B cell (primary cell): ENCODE results near the gene ORC4. TPM values are rescaled to one million over a fixed set of nuclear protein-coding genes. Genes with fewer than 3 reads are reported as not detected.

Experiments used
- ATAC-seq: fragments of 200-7000 bp; cut with Tn5 transposase; one replicate; pipeline ENCODE4 v1.10.0; 2021; ENCODE audit warnings: low read depth, mild to moderate bottlenecking, moderate number of reproducible peaks, moderate library complexity
- CTCF ChIA-PET: fragments of 350-600 bp; sonication (Branson Sonifier 250); formaldehyde crosslinking; loops from one replicate; lab custom pipeline; 2021; ENCODE audit warnings: antibody characterized with exemption, inconsistent platforms; lab: Charles Lee
- POLR2A ChIA-PET: fragments of 350-600 bp; sonication (Branson Sonifier 250); formaldehyde crosslinking; loops from one replicate; lab custom pipeline; 2021; ENCODE audit warnings: antibody characterized with exemption; lab: Charles Lee
- DNase-seq: peaks from one replicate; pipeline ENCODE4 v3.0.0; 2013
- H2AFZ ChIP-seq: 2 replicates; pipeline ENCODE4 v1.6.1; 2012; ENCODE audit warnings: mild to moderate bottlenecking, low read depth, low read length; ENCODE audit not compliant: insufficient read depth, poor library complexity, severe bottlenecking
- H3K27ac ChIP-seq, 2 donors: 1 replicate in 1 of 2; 2 replicates in 1 of 2; pipeline ENCODE4 v1.5.1; 2012 to 2013; ENCODE audit warnings: low read length in 2 of 2, mild to moderate bottlenecking in 2 of 2, moderate library complexity in 1 of 2
- H3K27me3 ChIP-seq, 4 experiments: fragments of 200-600 bp in 1 of 4; sonication (generic) in 1 of 4; replicated peaks in 1 of 4; 1 replicate in 2 of 4; 2 replicates in 2 of 4; pipeline versions ENCODE4 v1.6.1 to v1.7.0; 2013 to 2016; ENCODE audit warnings: low read length in 3 of 4, mild to moderate bottlenecking in 2 of 4, mixed read lengths in 1 of 4, moderate library complexity in 1 of 4; ENCODE audit not compliant: insufficient read depth in 4 of 4, control insufficient read depth in 3 of 4; ENCODE audit errors: control extremely low read depth in 1 of 4
- H3K36me3 ChIP-seq, 2 experiments: replicated peaks in 1 of 2; 1 replicate in 1 of 2; 2 replicates in 1 of 2; pipeline versions ENCODE4 v1.6.1 to v1.7.1; 2013; ENCODE audit warnings: low read length in 1 of 2; ENCODE audit not compliant: insufficient read depth in 2 of 2, control insufficient read depth in 1 of 2; ENCODE audit errors: control extremely low read depth in 1 of 2, extremely low read depth in 1 of 2
- H3K4me1 ChIP-seq, 2 donors: fragments of 200-600 bp in 1 of 2; sonication (generic) in 1 of 2; 1 replicate in 1 of 2; 2 replicates in 1 of 2; pipeline versions ENCODE4 v1.5.1 to v1.6.1; 2013 to 2017; ENCODE audit warnings: low read length in 2 of 2; ENCODE audit not compliant: control insufficient read depth in 2 of 2, insufficient read depth in 2 of 2
- H3K4me2 ChIP-seq: replicated peaks from 2 replicates; pipeline ENCODE3; 2012; ENCODE audit warnings: mild to moderate bottlenecking, low read depth, low read length; ENCODE audit not compliant: poor library complexity, severe bottlenecking
- H3K4me3 ChIP-seq, 5 experiments: fragments of 200-600 bp in 1 of 5; sonication (generic) in 1 of 5; 1 replicate in 3 of 5; 2 replicates in 2 of 5; pipeline versions ENCODE4 v1.5.1 to v1.7.0; 2011 to 2016; ENCODE audit warnings: low read length in 4 of 5, mild to moderate bottlenecking in 4 of 5, low read depth in 2 of 5, control low read depth in 1 of 5, moderate library complexity in 1 of 5; ENCODE audit not compliant: insufficient read depth in 1 of 5; ENCODE audit errors: control extremely low read depth in 1 of 5, extremely low read depth in 1 of 5
- H3K79me2 ChIP-seq: fragments of 200-600 bp; sonication (generic); one replicate; pipeline ENCODE4 v1.6.0; 2016; ENCODE audit warnings: low read length; ENCODE audit not compliant: control insufficient read depth, insufficient read depth
- H3K9ac ChIP-seq: fragments of 200-600 bp; sonication (generic); 2 replicates; pipeline ENCODE4 v1.6.1; 2017; ENCODE audit warnings: mild to moderate bottlenecking, low read length, moderate library complexity
- H3K9me3 ChIP-seq, 3 donors: one replicate each; pipeline versions ENCODE4 v1.6.1 to v1.7.1; 2013; ENCODE audit warnings: low read length in 2 of 3; ENCODE audit not compliant: control insufficient read depth in 2 of 3, insufficient read depth in 1 of 3; ENCODE audit errors: control extremely low read depth in 1 of 3
- H4K20me1 ChIP-seq: 2 replicates; pipeline ENCODE4 v1.6.0; 2012; ENCODE audit warnings: mild to moderate bottlenecking, low read length; ENCODE audit not compliant: insufficient read depth, control insufficient read depth, poor library complexity, severe bottlenecking
- H3K27ac Mint-ChIP-seq: one replicate; pipeline ENCODE4 v1.8.0; 2021; ENCODE audit warnings: mixed read lengths
- H3K27me3 Mint-ChIP-seq: one replicate; pipeline ENCODE4 v1.8.0; 2021; ENCODE audit warnings: mixed read lengths
- H3K4me1 Mint-ChIP-seq: one replicate; pipeline ENCODE4 v1.8.0; 2021; ENCODE audit warnings: mixed read lengths
- H3K4me3 Mint-ChIP-seq: one replicate; pipeline ENCODE4 v1.8.0; 2021; ENCODE audit warnings: mixed read lengths
- H3K9me3 Mint-ChIP-seq: one replicate; pipeline ENCODE4 v1.8.0; 2022; ENCODE audit warnings: mixed read lengths; ENCODE audit not compliant: insufficient read depth
- EZH2 ChIP-seq: IDR thresholded peaks from 2 replicates; pipeline ENCODE4 v1.6.1; 2012; ENCODE audit warnings: borderline replicate concordance, low read depth, mild to moderate bottlenecking, moderate library complexity, low read length; ENCODE audit not compliant: insufficient read depth, poor library complexity, severe bottlenecking
- WGBS: methylation state at CpG from one replicate; pipeline ENCODE4 v1.1.5; 2013; ENCODE audit warnings: missing lambda C conversion rate; ENCODE audit not compliant: insufficient coverage; 5-methylcytosine and 5-hydroxymethylcytosine counted together
- intact Hi-C: fragments of 100-400 bp; cut with micrococcal nuclease; formaldehyde crosslinking; loops from one replicate; pipeline ENCODE4 v1.10.0; 2022
- polyA plus RNA-seq: library from polyadenylated mRNA; depleted of rRNA; stranded (reverse); fragments of >200 nt; gene quantifications from 2 replicates; pipeline ENCODE4 v1.2.3, GENCODE V29; 2012
- total RNA-seq, 2 donors: library from RNA; stranded (reverse); fragments of 120-200 nt in 1 of 2; gene quantifications; 1 replicate in 1 of 2; 2 replicates in 1 of 2; pipeline versions ENCODE4 v1.2.3 to v1.2.4, GENCODE V29; 2013 to 2022
- TF ChIP-seq, protein P1 (sequence below): fragments of 200-600 bp; IDR thresholded peaks from one replicate; pipeline ENCODE4 v1.8.0; 2022; ENCODE audit warnings: antibody characterized with exemption, mild to moderate bottlenecking

The ORC4 gene
- total and polyA plus RNA-seq, 2 donors (not counting 1 experiment from before 2014, with no cell fraction given), result 31.5 to 48.9 TPM

DNA sequence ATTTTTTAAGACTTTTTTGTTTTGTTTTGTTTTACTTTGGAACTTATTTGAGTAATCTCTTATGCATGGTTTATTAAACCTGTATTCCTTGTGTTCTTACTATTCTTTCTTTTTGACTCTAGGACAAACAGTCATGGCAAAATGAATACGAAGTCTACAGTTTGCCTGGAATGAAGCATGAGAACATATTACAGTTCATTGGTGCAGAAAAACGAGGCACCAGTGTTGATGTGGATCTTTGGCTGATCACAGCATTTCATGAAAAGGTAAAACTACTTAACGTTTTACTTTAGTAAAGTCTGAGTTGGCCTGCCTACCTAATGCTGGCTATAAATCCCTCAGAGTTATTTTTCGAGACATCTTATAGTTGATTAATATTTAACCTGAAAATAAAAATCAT is 103.4 kb downstream of the ORC4 start:
- POLR2A ChIA-PET, result no interaction called here
- Histone ChIP-seq H3K4me3 (no peak overlapping the region), H3K27me3 (no peaks in the 10 kb centered on the region), H3K27ac (no peak overlapping the region), H3K4me2 (no peak overlapping the region), H2AFZ (no peak overlapping the region), H3K9ac (no peak overlapping the region), H3K9me3 (no peaks in the 10 kb centered on the region), H3K36me3 (peaks cover 0 to 1% of the 10 kb centered on the region in 2 experiments), H3K4me1 (no peaks in the 10 kb centered on the region), H3K79me2 (no peaks in the 10 kb centered on the region), H4K20me1 (no peaks in the 10 kb centered on the region)
- Mint-ChIP-seq H3K27me3 (no peaks in the 10 kb centered on the region), H3K27ac (no peak overlapping the region), H3K4me1 (no peaks in the 10 kb centered on the region), H3K4me3 (no peak overlapping the region), H3K9me3 (no peaks in the 10 kb centered on the region)
- TF ChIP-seq, protein P1, sequence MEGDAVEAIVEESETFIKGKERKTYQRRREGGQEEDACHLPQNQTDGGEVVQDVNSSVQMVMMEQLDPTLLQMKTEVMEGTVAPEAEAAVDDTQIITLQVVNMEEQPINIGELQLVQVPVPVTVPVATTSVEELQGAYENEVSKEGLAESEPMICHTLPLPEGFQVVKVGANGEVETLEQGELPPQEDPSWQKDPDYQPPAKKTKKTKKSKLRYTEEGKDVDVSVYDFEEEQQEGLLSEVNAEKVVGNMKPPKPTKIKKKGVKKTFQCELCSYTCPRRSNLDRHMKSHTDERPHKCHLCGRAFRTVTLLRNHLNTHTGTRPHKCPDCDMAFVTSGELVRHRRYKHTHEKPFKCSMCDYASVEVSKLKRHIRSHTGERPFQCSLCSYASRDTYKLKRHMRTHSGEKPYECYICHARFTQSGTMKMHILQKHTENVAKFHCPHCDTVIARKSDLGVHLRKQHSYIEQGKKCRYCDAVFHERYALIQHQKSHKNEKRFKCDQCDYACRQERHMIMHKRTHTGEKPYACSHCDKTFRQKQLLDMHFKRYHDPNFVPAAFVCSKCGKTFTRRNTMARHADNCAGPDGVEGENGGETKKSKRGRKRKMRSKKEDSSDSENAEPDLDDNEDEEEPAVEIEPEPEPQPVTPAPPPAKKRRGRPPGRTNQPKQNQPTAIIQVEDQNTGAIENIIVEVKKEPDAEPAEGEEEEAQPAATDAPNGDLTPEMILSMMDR, result no peak
- WGBS, result 80% methylated on average over 1 of the region's 4 CpGs
- ATAC-seq, result no peak
- intact Hi-C loops, result no loop called here
- CTCF ChIA-PET, result no interaction called here
- DNase-seq, result no peak

DNA sequence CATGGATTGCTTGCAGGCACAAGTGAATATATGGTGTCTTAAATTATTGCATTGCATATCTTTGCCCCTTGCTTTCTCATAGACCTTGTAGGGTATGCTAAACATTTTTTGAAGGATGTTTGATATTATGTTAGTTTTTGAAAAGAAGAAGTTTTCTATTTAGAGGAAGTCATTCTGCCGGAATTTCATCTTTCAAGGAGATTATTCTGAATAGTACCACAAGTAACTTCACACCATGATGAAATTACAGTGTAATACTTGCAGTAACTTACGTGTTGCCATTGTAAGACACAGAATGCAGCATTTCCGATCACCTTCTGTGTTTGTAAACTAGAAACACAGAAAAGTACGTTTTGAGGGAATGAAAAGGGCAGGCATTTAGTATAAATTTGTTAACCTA is 103.8 kb downstream of the ORC4 start:
- H3K27me3 Mint-ChIP-seq, result no peaks in the 10 kb centered on the region
- no peaks in the 10 kb centered on the region for H3K9me3 ChIP-seq
- H3K4me1 ChIP-seq, result no peaks in the 10 kb centered on the region
- TF ChIP-seq, protein P1, result no peak
- TF ChIP-seq EZH2, result no peak
- H3K36me3 ChIP-seq, result peaks cover 0 to 1% of the 10 kb centered on the region in 2 experiments
- H2AFZ ChIP-seq, result no peak overlapping the region
- no peaks in the 10 kb centered on the region for H3K9me3 Mint-ChIP-seq
- no peak overlapping the region for H3K9ac ChIP-seq
- H3K4me1 Mint-ChIP-seq, result no peaks in the 10 kb centered on the region
- no peak overlapping the region for H3K27ac ChIP-seq
- ATAC-seq (no peak), DNase-seq (no peak)
- H3K4me3 Mint-ChIP-seq, result no peak overlapping the region
- ChIA-PET POLR2A (no interaction called here), CTCF (no interaction called here)
- no peaks in the 10 kb centered on the region for H4K20me1 ChIP-seq
- no peak overlapping the region for H3K27ac Mint-ChIP-seq
- H3K79me2 ChIP-seq, result no peaks in the 10 kb centered on the region
- no peaks in the 10 kb centered on the region for H3K27me3 ChIP-seq
- intact Hi-C loops, result no loop called here
- WGBS, result no CpG with 5 or more reads among the region's 4 CpGs
- no peak overlapping the region for H3K4me3 ChIP-seq
- no peak overlapping the region for H3K4me2 ChIP-seq
